Measurements from ENCODE around the gene CPOX. TPM values are rescaled to one million over a fixed set of nuclear protein-coding genes. Genes with fewer than 3 reads are reported as not detected.

The CPOX gene
- total RNA-seq, 1 donor from 2014 or later: 42.2 TPM

DNA sequence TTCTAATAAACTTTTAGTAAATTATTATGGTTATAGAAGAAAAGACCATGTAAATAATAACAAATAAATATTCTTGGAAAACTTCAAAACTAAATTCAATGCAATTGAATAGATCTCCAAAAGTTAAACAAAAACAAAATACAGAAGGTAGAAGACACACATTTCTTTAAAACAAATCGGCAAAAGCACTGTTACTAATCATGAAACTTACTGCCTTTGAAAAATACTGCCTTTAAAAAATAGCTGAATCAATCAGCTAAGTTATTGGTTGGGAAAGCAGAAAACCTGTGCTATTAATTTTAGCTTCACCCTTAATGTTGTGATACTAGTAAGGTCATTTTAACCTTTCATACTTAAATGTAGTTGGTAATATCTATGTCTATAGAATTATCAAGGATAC lies 58.7 kb downstream of the CPOX start:
- H3K27ac Mint-ChIP-seq: no peak overlapping the region
- H3K9me3 Mint-ChIP-seq: no peaks in the 10 kb centered on the region
- H3K4me1 Mint-ChIP-seq (ENCODE audit: low read depth): peaks cover 69% of the 10 kb centered on the region
- intact Hi-C loops (cut with micrococcal nuclease): no loop called here
- H3K36me3 Mint-ChIP-seq (ENCODE audit: low read depth): peaks cover 30% of the 10 kb centered on the region
- H3K27me3 Mint-ChIP-seq (ENCODE audit: insufficient read depth): no peaks in the 10 kb centered on the region
- DNase-seq (ENCODE audit: low spot score): no peak
- H3K4me3 Mint-ChIP-seq: peak overlapping the region; percentile 33

DNA sequence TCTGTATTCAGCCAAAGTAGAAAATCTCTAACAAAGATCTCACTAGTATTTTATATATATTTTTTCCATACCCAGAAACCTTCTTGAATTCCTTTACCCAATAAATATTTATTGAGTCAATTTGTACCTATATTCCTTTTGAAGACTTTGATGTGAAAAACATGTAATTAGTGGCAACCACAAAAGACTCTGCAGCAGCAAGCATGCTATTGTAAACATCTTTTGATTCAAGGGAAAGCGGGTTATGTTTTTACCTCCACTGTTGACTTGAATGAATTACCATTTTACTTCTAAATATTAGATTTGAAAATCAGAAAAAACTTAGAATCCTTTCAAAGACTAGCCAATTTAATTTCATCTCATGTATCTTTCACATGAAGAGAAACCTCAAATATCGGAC lies 59.2 kb downstream of the CPOX start:
- peaks cover 68% of the 10 kb centered on the region for H3K4me1 Mint-ChIP-seq (ENCODE audit: low read depth)
- peak overlapping the region; percentile 80 for H3K4me3 Mint-ChIP-seq
- intact Hi-C loops (cut with micrococcal nuclease): no loop called here
- H3K27me3 Mint-ChIP-seq (ENCODE audit: insufficient read depth): no peaks in the 10 kb centered on the region
- DNase-seq (ENCODE audit: low spot score): no peak
- peak overlapping the region; percentile 7 for H3K27ac Mint-ChIP-seq
- no peaks in the 10 kb centered on the region for H3K9me3 Mint-ChIP-seq
- peaks cover 30% of the 10 kb centered on the region for H3K36me3 Mint-ChIP-seq (ENCODE audit: low read depth)

DNA sequence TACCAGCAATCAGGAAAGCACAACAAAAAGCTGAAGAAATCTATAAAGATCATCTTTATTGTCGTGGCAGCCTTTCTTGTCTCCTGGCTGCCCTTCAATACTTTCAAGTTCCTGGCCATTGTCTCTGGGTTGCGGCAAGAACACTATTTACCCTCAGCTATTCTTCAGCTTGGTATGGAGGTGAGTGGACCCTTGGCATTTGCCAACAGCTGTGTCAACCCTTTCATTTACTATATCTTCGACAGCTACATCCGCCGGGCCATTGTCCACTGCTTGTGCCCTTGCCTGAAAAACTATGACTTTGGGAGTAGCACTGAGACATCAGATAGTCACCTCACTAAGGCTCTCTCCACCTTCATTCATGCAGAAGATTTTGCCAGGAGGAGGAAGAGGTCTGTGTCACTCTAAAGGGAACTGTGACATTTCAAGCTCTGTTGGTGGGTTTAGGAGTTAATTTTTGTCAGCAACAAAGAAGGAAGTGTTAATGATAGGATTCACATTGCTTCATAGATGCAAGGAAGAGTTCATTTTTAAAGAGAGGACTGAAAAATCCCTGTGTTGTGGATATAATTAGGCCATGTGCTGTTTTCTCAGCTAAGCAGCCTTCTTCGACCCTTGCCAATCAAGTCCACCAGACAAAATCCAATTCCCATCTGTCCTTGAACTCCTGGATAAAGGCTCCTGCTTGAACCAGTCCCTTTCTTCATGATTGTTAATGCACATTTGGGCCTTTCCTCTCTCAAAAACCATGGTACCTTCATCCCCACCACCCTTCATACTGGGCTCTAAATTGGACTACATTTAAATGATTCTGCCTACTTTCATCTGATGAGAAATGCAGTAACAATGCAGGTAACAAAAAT lies 60.5 kb downstream of the CPOX start:
- H3K9me3 Mint-ChIP-seq: no peaks in the 10 kb centered on the region
- peaks cover 67% of the 10 kb centered on the region for H3K4me1 Mint-ChIP-seq (ENCODE audit: low read depth)
- H3K27ac Mint-ChIP-seq: peak overlapping the region; percentile 66
- no peaks in the 10 kb centered on the region for H3K27me3 Mint-ChIP-seq (ENCODE audit: insufficient read depth)
- intact Hi-C loops (cut with micrococcal nuclease): no loop called here
- peak overlapping the region; percentile 80 for H3K4me3 Mint-ChIP-seq
- H3K36me3 Mint-ChIP-seq (ENCODE audit: low read depth): peaks cover 31% of the 10 kb centered on the region
- DNase-seq (ENCODE audit: low spot score): no peak

DNA sequence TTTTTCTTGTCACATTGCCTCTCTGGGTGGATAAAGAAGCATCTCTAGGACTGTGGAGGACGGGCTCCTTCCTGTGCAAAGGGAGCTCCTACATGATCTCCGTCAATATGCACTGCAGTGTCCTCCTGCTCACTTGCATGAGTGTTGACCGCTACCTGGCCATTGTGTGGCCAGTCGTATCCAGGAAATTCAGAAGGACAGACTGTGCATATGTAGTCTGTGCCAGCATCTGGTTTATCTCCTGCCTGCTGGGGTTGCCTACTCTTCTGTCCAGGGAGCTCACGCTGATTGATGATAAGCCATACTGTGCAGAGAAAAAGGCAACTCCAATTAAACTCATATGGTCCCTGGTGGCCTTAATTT lies 61.2 kb downstream of the CPOX start:
- peak overlapping the region; percentile 80 for H3K4me3 Mint-ChIP-seq
- intact Hi-C loops (cut with micrococcal nuclease): no loop called here
- no peaks in the 10 kb centered on the region for H3K27me3 Mint-ChIP-seq (ENCODE audit: insufficient read depth)
- no peaks in the 10 kb centered on the region for H3K9me3 Mint-ChIP-seq
- H3K4me1 Mint-ChIP-seq (ENCODE audit: low read depth): peaks cover 73% of the 10 kb centered on the region
- peaks cover 31% of the 10 kb centered on the region for H3K36me3 Mint-ChIP-seq (ENCODE audit: low read depth)
- DNase-seq (ENCODE audit: low spot score): no peak
- H3K27ac Mint-ChIP-seq: peak overlapping the region; percentile 60

DNA sequence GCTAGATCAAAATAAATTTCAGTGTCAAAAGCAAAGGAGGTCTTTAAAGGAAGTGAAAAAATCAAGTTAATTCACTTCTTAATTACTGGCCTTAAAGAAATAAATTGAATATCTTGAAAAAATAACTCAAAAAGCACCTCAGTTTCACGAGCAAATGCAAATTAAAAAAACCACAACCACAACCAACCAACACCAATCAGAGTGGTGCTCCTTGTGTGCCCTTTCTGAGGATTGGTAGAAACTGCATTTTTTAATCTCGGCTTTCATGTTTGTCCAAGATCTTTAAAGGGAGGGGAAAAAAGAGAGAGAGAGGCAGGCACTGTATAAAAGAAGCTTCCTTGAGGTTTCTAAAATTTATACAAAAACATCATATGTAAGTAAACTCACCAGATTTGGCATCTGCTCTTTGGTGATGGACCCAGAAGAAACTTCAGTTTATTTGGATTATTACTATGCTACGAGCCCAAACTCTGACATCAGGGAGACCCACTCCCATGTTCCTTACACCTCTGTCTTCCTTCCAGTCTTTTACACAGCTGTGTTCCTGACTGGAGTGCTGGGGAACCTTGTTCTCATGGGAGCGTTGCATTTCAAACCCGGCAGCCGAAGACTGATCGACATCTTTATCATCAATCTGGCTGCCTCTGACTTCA lies 61.7 kb downstream of the CPOX start, which contains the start of gene GPR15:
TSS of gene GPR15 (plus strand) at position 357 of the 653 bp plus-strand sequence. CDS start at position 413, 56 bp downstream.
- Mint-ChIP-seq H3K27me3 (ENCODE audit: insufficient read depth) (no peaks in the 10 kb centered on the region), H3K36me3 (ENCODE audit: low read depth) (peaks cover 31% of the 10 kb centered on the region), H3K27ac (peak within 1 kb of the TSS; percentile 60), H3K9me3 (no peaks in the 10 kb centered on the region), H3K4me3 (peak within 1 kb of the TSS; percentile 80), H3K4me1 (ENCODE audit: low read depth) (peaks cover 71% of the 10 kb centered on the region)
- no peak for DNase-seq (ENCODE audit: low spot score)
- intact Hi-C loops (cut with micrococcal nuclease): no loop called here

DNA sequence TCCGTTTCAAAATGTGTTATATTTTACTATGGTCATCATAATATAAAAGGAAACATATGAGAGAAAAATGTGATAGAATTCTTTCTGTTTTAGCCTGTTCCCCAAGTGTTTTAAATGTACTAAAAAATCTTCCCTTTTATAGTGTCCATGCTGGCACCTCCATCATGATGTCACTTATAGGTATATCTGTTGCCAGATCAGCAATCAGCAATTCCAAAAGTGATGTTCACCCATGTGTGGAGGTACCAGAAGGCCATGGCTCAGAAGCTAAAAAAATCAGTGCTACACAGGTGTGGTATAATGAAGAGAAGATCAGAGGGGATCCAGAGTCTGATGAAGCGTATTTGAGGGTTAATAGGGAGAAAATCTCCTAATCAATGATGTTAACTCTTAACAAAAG lies 62.7 kb downstream of the CPOX start:
- H3K27ac Mint-ChIP-seq: no peak overlapping the region
- H3K4me1 Mint-ChIP-seq (ENCODE audit: low read depth): peaks cover 65% of the 10 kb centered on the region
- peak overlapping the region; percentile 57 for H3K4me3 Mint-ChIP-seq
- H3K27me3 Mint-ChIP-seq (ENCODE audit: insufficient read depth): no peaks in the 10 kb centered on the region
- H3K36me3 Mint-ChIP-seq (ENCODE audit: low read depth): peaks cover 33% of the 10 kb centered on the region
- intact Hi-C loops (cut with micrococcal nuclease): no loop called here
- H3K9me3 Mint-ChIP-seq: no peaks in the 10 kb centered on the region
- no peak for DNase-seq (ENCODE audit: low spot score)

DNA sequence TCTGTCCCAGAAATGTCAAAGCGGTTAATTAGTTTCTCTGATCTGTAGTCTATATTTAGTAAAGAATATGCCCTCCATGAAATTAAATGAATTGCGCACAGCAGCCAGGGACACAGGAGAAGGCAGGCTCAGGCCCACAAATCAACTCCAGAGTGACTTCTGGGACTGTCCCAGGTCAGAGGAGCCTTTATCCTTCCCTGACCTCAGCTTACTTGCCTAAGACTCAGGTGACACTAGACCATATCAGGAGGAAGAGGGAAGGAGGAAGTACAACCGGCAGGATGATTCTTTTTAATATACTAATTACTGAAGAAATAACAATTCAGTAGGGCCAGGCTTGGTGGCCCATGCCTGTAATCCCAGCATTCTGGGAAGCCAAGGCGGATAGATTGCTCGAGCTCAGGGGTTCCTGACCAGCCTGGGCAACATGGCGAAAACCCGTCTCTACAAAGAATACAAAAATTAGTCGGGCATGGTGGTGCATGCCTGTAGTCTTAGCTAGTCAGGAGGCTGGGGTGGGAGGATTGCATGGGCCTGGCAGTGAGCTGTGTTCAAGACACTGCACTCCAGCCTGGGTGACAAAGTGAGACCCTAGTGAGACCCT lies 63.5 kb downstream of the CPOX start:
- intact Hi-C loops (cut with micrococcal nuclease): loop anchor here (10.0 kb wide), 1 partner anchor 705 kb away; the partner anchor contains the start of gene CRYBG3
- peaks cover 72% of the 10 kb centered on the region for H3K4me1 Mint-ChIP-seq (ENCODE audit: low read depth)
- peaks cover 33% of the 10 kb centered on the region for H3K36me3 Mint-ChIP-seq (ENCODE audit: low read depth)
- peak overlapping the region; percentile 6 for H3K27ac Mint-ChIP-seq
- no peaks in the 10 kb centered on the region for H3K9me3 Mint-ChIP-seq
- peak overlapping the region; percentile 60 for H3K4me3 Mint-ChIP-seq
- no peaks in the 10 kb centered on the region for H3K27me3 Mint-ChIP-seq (ENCODE audit: insufficient read depth)
- DNase-seq (ENCODE audit: low spot score): no peak

Other genes starting within 250 kb of the CPOX start
- not detected in 2 replicates for gene OR5K4, start 239.8 kb downstream of the CPOX start, total RNA-seq
- not detected in 2 replicates for gene OR5K3, start 202.9 kb downstream of the CPOX start, total RNA-seq
- not detected in 2 replicates for gene OR5K1, start 130.4 kb downstream of the CPOX start, total RNA-seq
- gene OR5K2, start 95.9 kb downstream of the CPOX start, total RNA-seq: not detected in 2 replicates
- 314 and 328 TPM in 2 replicates for gene CLDND1, start 70.7 kb downstream of the CPOX start, total RNA-seq
- gene GPR15, start 61.6 kb downstream of the CPOX start, total RNA-seq: 5.6 and 6.8 TPM in 2 replicates
- 0.44 and 0.83 TPM in 2 replicates for gene ST3GAL6, start 169.7 kb upstream of the CPOX start, total RNA-seq

All from activated T-helper 1 cell treated with anti-CD3 and anti-CD28 coated beads, Interleukin-12 subunit alpha, Interleukin-12 subunit beta, Interleukin-2, Interleukin-4 antibody, amounts not matched to agents 30 ng/mL and 10 ng/mL and 1 ng/mL, durations not matched to agents 14 hours and 24 hours and 36 hours (primary cell).